HG03457 (cell line): ENCODE data around the gene THRAP3.
"Not testable (repeated sequence)": the region's sequence is repeated elsewhere in the genome, so short reads cannot be mapped to it uniquely, and the experiment has no call there.

ENCODE experiments used
- ATAC-seq: cut with Tn5 transposase; IDR thresholded peaks from one replicate; pipeline ENCODE4 v1.9.1; 2021; ENCODE audit warnings: moderate number of reproducible peaks; ENCODE audit not compliant: unreplicated experiment

THRAP3 gene

GRCh38 chr1:36223996-36224536 lies at the start of gene THRAP3:
THRAP3 (plus strand) TSS chr1:36224443; CDS start chr1:36282564, 58,121 bp downstream.
- ATAC-seq, result peak; percentile 88

GRCh38 chr1:36174713-36175112 lies 49.5 kb upstream of the THRAP3 start:
- no peak for ATAC-seq

- ATAC-seq, result no peak
Measured at GRCh38 chr1:36175137-36176095, 48.8 kb upstream of the THRAP3 start.

GRCh38 chr1:36176106-36176949 lies 47.9 kb upstream of the THRAP3 start:
- no peak for ATAC-seq

GRCh38 chr1:36177589-36178431 lies 46.4 kb upstream of the THRAP3 start:
- no peak for ATAC-seq

GRCh38 chr1:36178471-36179219 lies 45.6 kb upstream of the THRAP3 start:
- ATAC-seq, result no peak

- no peak for ATAC-seq
Measured at GRCh38 chr1:36179220-36179600, 45.0 kb upstream of the THRAP3 start.

GRCh38 chr1:36182734-36183133 lies 41.5 kb upstream of the THRAP3 start:
- ATAC-seq, result no peak

GRCh38 chr1:36183309-36183856 lies 40.9 kb upstream of the THRAP3 start:
- ATAC-seq, result no peak

- no peak for ATAC-seq
Measured at GRCh38 chr1:36187800-36188593, 36.2 kb upstream of the THRAP3 start.

GRCh38 chr1:36196805-36197204 lies 27.4 kb upstream of the THRAP3 start:
- ATAC-seq, result not testable (repeated sequence)

GRCh38 chr1:36198641-36199040 lies 25.6 kb upstream of the THRAP3 start:
- ATAC-seq, result no peak

GRCh38 chr1:36199934-36200741 lies 24.1 kb upstream of the THRAP3 start:
- no peak for ATAC-seq

- ATAC-seq, result no peak
Measured at GRCh38 chr1:36203027-36203553, 21.2 kb upstream of the THRAP3 start.

- no peak for ATAC-seq
Measured at GRCh38 chr1:36203554-36204346, 20.5 kb upstream of the THRAP3 start.

GRCh38 chr1:36204347-36204909 lies 19.8 kb upstream of the THRAP3 start:
- ATAC-seq, result no peak
